Lower lobe of right lung (tissue), 2 donors: ENCODE results near the gene IQCB1. TPM values are rescaled to one million over a fixed set of nuclear protein-coding genes. Genes with fewer than 3 reads are reported as not detected.

ENCODE experiments used
- ATAC-seq, 2 donors: fragments of 200-7000 bp; cut with Tn5 transposase; one replicate each; pipeline ENCODE4 v1.9.1; 2020 to 2022; ENCODE audit warnings: mild to moderate bottlenecking in 2 of 2, moderate library complexity in 2 of 2
- DNase-seq: peaks from one replicate; pipeline ENCODE4 v3.0.0-alpha.2; 2020
- H3K27ac ChIP-seq: fragments of 200-600 bp; one replicate; pipeline ENCODE4 v1.8.0; 2022
- H3K27me3 ChIP-seq: fragments of 200-600 bp; one replicate; pipeline ENCODE4 v1.8.0; 2022; ENCODE audit warnings: low read depth
- H3K36me3 ChIP-seq: fragments of 200-600 bp; one replicate; pipeline ENCODE4 v1.8.0; 2022; ENCODE audit warnings: mild to moderate bottlenecking
- H3K4me1 ChIP-seq: fragments of 200-600 bp; one replicate; pipeline ENCODE4 v1.8.0; 2022
- H3K4me3 ChIP-seq: fragments of 200-600 bp; one replicate; pipeline ENCODE4 v1.8.0; 2022; ENCODE audit warnings: mild to moderate bottlenecking
- H3K9me3 ChIP-seq: fragments of 200-600 bp; one replicate; pipeline ENCODE4 v1.8.0; 2022
- CTCF ChIP-seq: fragments of 200-600 bp; IDR thresholded peaks from one replicate; pipeline ENCODE4 v1.8.0; 2022; ENCODE audit warnings: antibody characterized with exemption, mild to moderate bottlenecking
- intact Hi-C: fragments of 100-400 bp; cut with DNase I; formaldehyde crosslinking; loops from one replicate; pipeline ENCODE4 v1.11.0; 2022
- total RNA-seq: library from RNA; stranded (reverse); fragmentation: NEBNext Ultra II Directional; extraction: Animal tissue kit (Norgen Biotek cat#: 25700); gene quantifications from one replicate; pipeline ENCODE4 v1.2.1, GENCODE V29; 2021
- donor health status: DM: no; HTN: yes; CAD: no; lungs with severe emphysema.

IQCB1 gene
- total RNA-seq, 1 donor from 2014 or later: 19.6 TPM

GRCh38 chr3:121730940-121731687 is 103.7 kb downstream of the IQCB1 start:
- H3K9me3 ChIP-seq: no peaks in the 10 kb centered on the region
- peaks cover 40% of the 10 kb centered on the region for H3K36me3 ChIP-seq
- TF ChIP-seq CTCF: no peak
- intact Hi-C loops: no loop called here
- DNase-seq (no peak), ATAC-seq (no peak)
- H3K27me3 ChIP-seq: no peaks in the 10 kb centered on the region
- H3K27ac ChIP-seq: no peak overlapping the region
- H3K4me3 ChIP-seq: no peak overlapping the region
- peaks cover 13% of the 10 kb centered on the region for H3K4me1 ChIP-seq

DNA sequence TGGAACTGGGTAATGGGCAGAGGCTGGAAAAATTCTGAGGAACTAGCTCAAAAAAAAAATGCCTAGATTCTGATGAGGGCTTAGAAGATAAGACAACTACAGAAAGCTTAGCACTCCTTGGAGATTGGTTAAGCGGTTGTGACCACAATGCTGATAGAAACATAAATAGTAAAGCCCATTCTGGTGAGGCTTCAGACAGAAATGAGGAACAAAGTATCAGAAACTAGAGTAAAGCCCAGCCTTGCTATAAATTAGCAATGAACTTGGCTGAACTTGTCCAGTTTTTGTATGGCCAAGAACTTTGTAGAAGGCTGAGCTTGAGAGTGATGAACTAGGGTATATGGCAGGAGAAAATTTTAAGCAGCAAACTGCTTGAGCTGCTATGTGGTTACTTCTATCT is 110.7 kb downstream of the IQCB1 start:
- H3K36me3 ChIP-seq: peaks cover 100% of the 10 kb centered on the region
- TF ChIP-seq CTCF: no peak
- H3K4me3 ChIP-seq: no peak overlapping the region
- no peak for ATAC-seq
- H3K9me3 ChIP-seq: no peaks in the 10 kb centered on the region
- intact Hi-C loops: no loop called here
- no peaks in the 10 kb centered on the region for H3K4me1 ChIP-seq
- H3K27me3 ChIP-seq: no peaks in the 10 kb centered on the region
- no peak overlapping the region for H3K27ac ChIP-seq
- DNase-seq: no peak

DNA sequence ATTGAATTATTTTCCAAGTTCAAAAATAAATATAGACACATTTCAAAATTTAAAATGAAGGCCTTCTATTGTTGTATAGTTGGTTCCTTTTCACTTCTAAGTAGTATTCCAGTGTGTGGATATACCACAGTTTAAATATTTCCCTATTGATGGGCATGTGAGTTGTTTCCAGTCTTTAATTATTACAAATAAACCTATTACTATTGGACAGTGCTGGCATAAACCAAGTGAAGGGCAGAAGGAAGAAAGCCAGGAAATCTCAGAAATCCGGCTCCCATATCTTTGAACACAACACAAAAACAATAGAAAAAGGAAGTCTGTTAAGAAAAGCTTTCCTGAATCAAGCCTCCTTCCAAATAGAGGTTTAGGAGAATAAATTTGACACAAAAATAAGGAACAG is 111.4 kb downstream of the IQCB1 start:
- TF ChIP-seq CTCF: no peak
- DNase-seq (no peak), ATAC-seq (no peak)
- intact Hi-C loops: no loop called here
- H3K36me3 ChIP-seq: peaks cover 100% of the 10 kb centered on the region
- H3K27ac ChIP-seq: no peak overlapping the region
- H3K27me3 ChIP-seq: no peaks in the 10 kb centered on the region
- H3K9me3 ChIP-seq: no peaks in the 10 kb centered on the region
- no peak overlapping the region for H3K4me3 ChIP-seq
- no peaks in the 10 kb centered on the region for H3K4me1 ChIP-seq

GRCh38 chr3:121722411-121722810 is 112.4 kb downstream of the IQCB1 start:
- intact Hi-C loops: no loop called here
- no peak for DNase-seq
- Histone ChIP-seq H3K9me3 (no peaks in the 10 kb centered on the region), H3K27ac (no peak overlapping the region), H3K27me3 (no peaks in the 10 kb centered on the region), H3K4me3 (no peak overlapping the region), H3K4me1 (no peaks in the 10 kb centered on the region), H3K36me3 (peaks cover 100% of the 10 kb centered on the region)
- no peak for TF ChIP-seq CTCF
- no peak for ATAC-seq

GRCh38 chr3:121720163-121720562 is 114.7 kb downstream of the IQCB1 start:
- H3K4me3 ChIP-seq: no peak overlapping the region
- no peak for DNase-seq

More at GRCh38 chr3:121720163-121720562, 114.7 kb downstream of the IQCB1 start:
- intact Hi-C loops: no loop called here
- Histone ChIP-seq H3K9me3 (no peaks in the 10 kb centered on the region), H3K27me3 (no peaks in the 10 kb centered on the region), H3K4me1 (no peaks in the 10 kb centered on the region), H3K27ac (no peak overlapping the region), H3K36me3 (peaks cover 100% of the 10 kb centered on the region)
- no peak for TF ChIP-seq CTCF
- ATAC-seq: no peak

Other genes with a start within 250 kb of the IQCB1 start
- 0.09 TPM for gene FBXO40, start 241.7 kb downstream of the IQCB1 start, total RNA-seq
- 93.6 TPM for gene HCLS1, start 174.2 kb downstream of the IQCB1 start, total RNA-seq
- 55.4 TPM for gene GOLGB1, start 85.3 kb downstream of the IQCB1 start, total RNA-seq
- 7.3 TPM for gene EAF2, start 149 bp upstream of the IQCB1 start, total RNA-seq
- 63.6 TPM for gene SLC15A2, start 59.3 kb upstream of the IQCB1 start, total RNA-seq
- gene ILDR1, start 187.2 kb upstream of the IQCB1 start, total RNA-seq: 8.3 TPM
- 29.5 TPM for gene CD86, start 220.3 kb upstream of the IQCB1 start, total RNA-seq